Measurements from ENCODE around the gene RFC1. TPM values are rescaled to one million over a fixed set of nuclear protein-coding genes. Genes with fewer than 3 reads are reported as not detected.
A peak's percentile ranks its signal among the peaks of the same experiment; 100 is the strongest.

RFC1 gene
- total and polyA plus RNA-seq, 2 donors (not counting 3 experiments of a cell fraction or from before 2014, with no cell fraction given), result 12.9 to 57.1 TPM

- H3K36me3 ChIP-seq (ENCODE audit: control insufficient read depth in 2 of 2, extremely low read depth in 1 of 2, insufficient read depth in 2 of 2, low read length in 2 of 2), result peaks cover 5 to 33% of the 10 kb centered on the region in 2 experiments
- no TSS peak for BruUV-seq (replicated peaks)
- dilution Hi-C loops (cut with MboI; ENCODE audit: extremely low pct_ligation_motif_present, low sequenced_read_pairs) (no loop called here), intact Hi-C loops (cut with micrococcal nuclease) (no loop called here)
- no peaks in the 10 kb centered on the region for H3K79me2 ChIP-seq (ENCODE audit: control insufficient read depth, insufficient read depth, low read length)
- POLR2A ChIA-PET, result interaction anchor here (0.6 kb wide), 1 partner anchor 143 kb away, joined by 3 read pairs; no protein-coding TSS in a partner anchor
- no peaks in the 10 kb centered on the region for H4K20me1 ChIP-seq (replicated peaks; ENCODE audit: control insufficient read depth, extremely low read depth, insufficient read depth, low read length)
- no peak overlapping the region for H3K9ac ChIP-seq (replicated peaks; ENCODE audit: extremely low read depth, insufficient read depth, low read length)
- no peak overlapping the region for H3K4me2 ChIP-seq (ENCODE audit: insufficient read depth, low read length)
- FAIRE-seq (no peak), DNase-seq (ENCODE audit: low read depth, low spot score) (peak; percentile 52)
- H3K9me3 ChIP-seq (replicated peaks; ENCODE audit: control insufficient read depth, insufficient read depth, low read length), result no peaks in the 10 kb centered on the region
- no peak overlapping the region for H3K4me3 ChIP-seq (replicated peaks in 1 of 3; ENCODE audit: insufficient read depth in 1 of 3, low read depth in 1 of 3, low read length in 3 of 3)
- H3K9me1 ChIP-seq (replicated peaks; ENCODE audit: control insufficient read depth, extremely low read depth, insufficient read depth, low read length), result no peaks in the 10 kb centered on the region
- H3K27ac ChIP-seq (ENCODE audit: insufficient read depth, low read depth, low read length), result no peak overlapping the region
- CTCF ChIA-PET, result interaction anchor here (0.7 to 4.6 kb wide), 3 partner anchors 9 to 410 kb away, joined by 3 to 20 read pairs (median 6); no protein-coding TSS in a partner anchor
- no peak for TF ChIP-seq POLR2AphosphoS5 (IDR thresholded peaks at IDR 0.05; ENCODE audit: insufficient read depth, low read depth, low read length)
- TF ChIP-seq MAX (IDR thresholded peaks at IDR 0.05; ENCODE audit: insufficient read depth, insufficient read length), result no peak
- no peak for TF ChIP-seq EZH2 (IDR thresholded peaks at IDR 0.05; ENCODE audit: borderline replicate concordance, low read depth, low read length, severe bottlenecking)
- no peak for TF ChIP-seq JUN (IDR thresholded peaks at IDR 0.05; ENCODE audit: borderline replicate concordance, insufficient read depth, insufficient read length, low read depth)
- no peak for TF ChIP-seq FOS (IDR thresholded peaks at IDR 0.05; ENCODE audit: borderline replicate concordance, insufficient read depth, low read length)
- TF ChIP-seq, protein P1, sequence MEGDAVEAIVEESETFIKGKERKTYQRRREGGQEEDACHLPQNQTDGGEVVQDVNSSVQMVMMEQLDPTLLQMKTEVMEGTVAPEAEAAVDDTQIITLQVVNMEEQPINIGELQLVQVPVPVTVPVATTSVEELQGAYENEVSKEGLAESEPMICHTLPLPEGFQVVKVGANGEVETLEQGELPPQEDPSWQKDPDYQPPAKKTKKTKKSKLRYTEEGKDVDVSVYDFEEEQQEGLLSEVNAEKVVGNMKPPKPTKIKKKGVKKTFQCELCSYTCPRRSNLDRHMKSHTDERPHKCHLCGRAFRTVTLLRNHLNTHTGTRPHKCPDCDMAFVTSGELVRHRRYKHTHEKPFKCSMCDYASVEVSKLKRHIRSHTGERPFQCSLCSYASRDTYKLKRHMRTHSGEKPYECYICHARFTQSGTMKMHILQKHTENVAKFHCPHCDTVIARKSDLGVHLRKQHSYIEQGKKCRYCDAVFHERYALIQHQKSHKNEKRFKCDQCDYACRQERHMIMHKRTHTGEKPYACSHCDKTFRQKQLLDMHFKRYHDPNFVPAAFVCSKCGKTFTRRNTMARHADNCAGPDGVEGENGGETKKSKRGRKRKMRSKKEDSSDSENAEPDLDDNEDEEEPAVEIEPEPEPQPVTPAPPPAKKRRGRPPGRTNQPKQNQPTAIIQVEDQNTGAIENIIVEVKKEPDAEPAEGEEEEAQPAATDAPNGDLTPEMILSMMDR (IDR thresholded peaks at IDR 0.05; ENCODE audit: extremely low read depth in 1 of 2, insufficient read depth in 1 of 2, low read depth in 1 of 2, low read length in 2 of 2), result no peak
- no peak for TF ChIP-seq POLR2A (IDR thresholded peaks at IDR 0.05; ENCODE audit: low read depth, low read length)
- no peak for TF ChIP-seq GATA2 (IDR thresholded peaks at IDR 0.05; ENCODE audit: insufficient read depth, insufficient read length, low read depth, low read length)
- no peak for TF ChIP-seq MYC (IDR thresholded peaks at IDR 0.05; ENCODE audit: low read depth, low read length)
- H2AFZ ChIP-seq (ENCODE audit: low read depth, low read length), result no peak overlapping the region
- no peaks in the 10 kb centered on the region for H3K27me3 ChIP-seq (ENCODE audit: control insufficient read depth in 2 of 2, insufficient read depth in 2 of 2, low read length in 2 of 2)
- no peaks in the 10 kb centered on the region for H3K4me1 ChIP-seq (ENCODE audit: control insufficient read depth, extremely low read depth, insufficient read depth, low read length)
These were observed 53.3 kb downstream of the RFC1 start for GRCh38 chr4:39312816-39313215.

Measured in endothelial cell of umbilical vein (primary cell).